ENCODE data around the gene UBE2L6. TPM values are rescaled to one million over a fixed set of nuclear protein-coding genes. Genes with fewer than 3 reads are reported as not detected.
A peak's percentile ranks its signal among the peaks of the same experiment; 100 is the strongest.

UBE2L6 gene
- total and polyA plus RNA-seq, 2 of the 4 experiments (the other 2 are of a cell fraction), result 37.5 to 46.7 TPM

DNA sequence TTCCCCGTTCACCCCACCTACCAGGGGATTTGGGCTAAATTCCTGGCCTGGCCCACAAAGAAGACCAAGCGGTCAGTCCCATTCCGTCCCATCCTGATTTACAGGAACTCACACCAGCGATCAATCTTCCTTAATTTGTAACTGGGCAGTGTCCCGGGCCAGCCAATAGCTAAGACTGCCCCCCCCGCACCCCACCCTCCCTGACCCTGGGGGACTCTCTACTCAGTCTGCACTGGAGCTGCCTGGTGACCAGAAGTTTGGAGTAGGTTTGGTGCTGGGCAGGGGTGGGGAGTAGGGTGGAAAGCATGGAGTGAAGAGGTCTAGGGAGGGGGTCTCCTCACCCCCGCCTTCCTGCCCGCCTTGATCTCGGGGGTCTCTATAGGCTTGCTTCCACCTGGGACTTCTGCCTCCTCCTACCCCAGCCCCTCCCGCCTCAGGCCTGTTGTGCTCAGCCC is 30.0 kb upstream of the UBE2L6 start, which contains the start of gene SERPING1:
SERPING1 (plus strand) TSS at position 225 of the 455 bp plus-strand sequence. CDS start 586 bp downstream, outside the sequence.
- Histone ChIP-seq H4K91ac (ENCODE audit: insufficient read depth, low read depth, low read length) (peak within 1 kb of the TSS; percentile 31), H3K79me1 (ENCODE audit: low read depth in 1 of 2, low read length in 2 of 2) (no peaks in the 10 kb centered on the region; a peak in 1 of 4 replicates), H3K27me3 (ENCODE audit: control insufficient read depth, insufficient read depth, low read length) (peaks cover 21% of the 10 kb centered on the region), H2BK5ac (ENCODE audit: low read depth, low read length, poor library complexity, severe bottlenecking) (peak within 1 kb of the TSS; percentile 6), H3K27ac (ENCODE audit: insufficient read depth, low read length) (peak within 1 kb of the TSS; percentile 60), H3K4ac (ENCODE audit: low read depth, low read length) (peak within 1 kb of the TSS; percentile 63), H3K9me1 (ENCODE audit: insufficient read depth, low read length) (no peaks in the 10 kb centered on the region), H3K56ac (ENCODE audit: extremely low read depth, insufficient read depth, low read length) (no peak within 1 kb of the TSS; the same call in 1 of the 2 replicates), H4K8ac (ENCODE audit: low read depth in 2 of 2, low read length in 2 of 2) (peak within 1 kb of the TSS; percentile 64 to 66), H2BK20ac (ENCODE audit: low read depth, low read length) (no peak within 1 kb of the TSS), H2AFZ (replicated peaks; ENCODE audit: low read length, poor library complexity) (peak within 1 kb of the TSS; percentile 63), H3K18ac (ENCODE audit: low read depth, low read length) (peak within 1 kb of the TSS; percentile 44), H3K9ac (ENCODE audit: low read depth, low read length) (peak within 1 kb of the TSS; percentile 63), H4K5ac (ENCODE audit: low read depth, low read length) (peak within 1 kb of the TSS; percentile 58), H2BK15ac (ENCODE audit: low read depth, low read length) (0 out of 3 replicates have a peak within 1 kb of the TSS, but pooled peaks have one; percentile 33), H3K36me3 (ENCODE audit: control insufficient read depth, insufficient read depth, low read length) (peaks cover 2% of the 10 kb centered on the region; the same call in 1 of the 2 replicates), H2BK120ac (ENCODE audit: low read depth, low read length) (peak within 1 kb of the TSS; percentile 43), H2AK5ac (ENCODE audit: low read depth, low read length) (peak within 1 kb of the TSS; percentile 31; the same call in 1 of the 2 replicates), H3K9me3 (ENCODE audit: control insufficient read depth, insufficient read depth, low read length) (no peaks in the 10 kb centered on the region), H3K4me1 (ENCODE audit: control insufficient read depth, insufficient read depth, low read length) (peaks cover 5% of the 10 kb centered on the region; the same call in 1 of the 2 replicates), H4K20me1 (ENCODE audit: insufficient read depth, low read length) (no peaks in the 10 kb centered on the region), H2AK9ac (replicated peaks; ENCODE audit: low read depth, low read length, poor library complexity) (no peak within 1 kb of the TSS), H3K23ac (ENCODE audit: low read depth, low read length) (no peak within 1 kb of the TSS), H3K14ac (replicated peaks; ENCODE audit: low read depth, low read length) (peak within 1 kb of the TSS; percentile 20; the same call in 1 of the 2 replicates), H3K4me3 (ENCODE audit: insufficient read depth, low read depth, low read length) (peak within 1 kb of the TSS; percentile 57), H3K4me2 (ENCODE audit: low read depth, low read length) (peak within 1 kb of the TSS; percentile 79)
- POLR2A ChIA-PET (ENCODE audit: unreplicated experiment), result no interaction called here
- in situ Hi-C loops (cut with MboI; ENCODE audit: low sequenced_read_pairs), result no loop called here
- no peak for DNase-seq
- no CpG with 5 or more reads among the region's 10 CpGs for WGBS, 2 experiments (ENCODE audit: extremely low coverage in 2 of 2, insufficient read length in 1 of 2)
- CTCF ChIA-PET, result no interaction called here
- intact Hi-C loops (cut with micrococcal nuclease), result no loop called here
- ATAC-seq (ENCODE audit: low read depth), result peak; percentile 15
- no TSS peak for BruUV-seq (replicated peaks)
- TF ChIP-seq POLR2A (IDR thresholded peaks at IDR 0.05; ENCODE audit: low read depth, low read length) (no peak), ELK1 (IDR thresholded peaks at IDR 0.05; ENCODE audit: borderline replicate concordance, low read depth, low read length) (no peak), RCOR1 (IDR thresholded peaks at IDR 0.05; ENCODE audit: insufficient replicate concordance, low read length) (no peak), MAZ (IDR thresholded peaks at IDR 0.05; ENCODE audit: borderline replicate concordance, low read depth, low read length) (no peak), NFE2L2 (IDR thresholded peaks at IDR 0.05; ENCODE audit: low read depth, low read length) (no peak)
- TF ChIP-seq, protein P1, sequence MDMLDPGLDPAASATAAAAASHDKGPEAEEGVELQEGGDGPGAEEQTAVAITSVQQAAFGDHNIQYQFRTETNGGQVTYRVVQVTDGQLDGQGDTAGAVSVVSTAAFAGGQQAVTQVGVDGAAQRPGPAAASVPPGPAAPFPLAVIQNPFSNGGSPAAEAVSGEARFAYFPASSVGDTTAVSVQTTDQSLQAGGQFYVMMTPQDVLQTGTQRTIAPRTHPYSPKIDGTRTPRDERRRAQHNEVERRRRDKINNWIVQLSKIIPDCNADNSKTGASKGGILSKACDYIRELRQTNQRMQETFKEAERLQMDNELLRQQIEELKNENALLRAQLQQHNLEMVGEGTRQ (IDR thresholded peaks at IDR 0.05; ENCODE audit: low read depth, low read length), result no peak
- dilution Hi-C loops (cut with HindIII; ENCODE audit: low sequenced_read_pairs, unreplicated experiment), result no loop called here

Measured in IMR-90 (cell line).